A172 (cell line): ENCODE data around the gene TM4SF1. TPM values are rescaled to one million over a fixed set of nuclear protein-coding genes. Genes with fewer than 3 reads are reported as not detected.

Experiments used
- total RNA-seq: library from RNA; depleted of rRNA; stranded (reverse); fragments of >200 nt; shearing (Covaris generic); gene quantifications from 2 replicates; pipeline ENCODE4 v1.2.3, GENCODE V29; 2014; rRNA removed

Gene TM4SF1
- total RNA-seq, 1 experiment from 2014 or later = 154 TPM

Other genes with a start within 250 kb of the TM4SF1 start
- 39.3 and 42.0 TPM in 2 replicates for gene HPS3, start 248.0 kb downstream of the TM4SF1 start, total RNA-seq
- not detected in 2 replicates for gene CP, start 155.8 kb downstream of the TM4SF1 start, total RNA-seq
- gene TM4SF18, start 44.0 kb downstream of the TM4SF1 start, total RNA-seq = 0.45 and 2.1 TPM in 2 replicates
- gene TM4SF4, start 97.0 kb upstream of the TM4SF1 start, total RNA-seq = not detected in 2 replicates